SK-MEL-5 (cell line): ENCODE data around the gene TUT4. TPM values are rescaled to one million over a fixed set of nuclear protein-coding genes. Genes with fewer than 3 reads are reported as not detected.

Experiments
- DNase-seq: peaks from one replicate; pipeline ENCODE4 v3.0.0-alpha.2; 2016; ENCODE audit warnings: low read depth, low spot score
- in situ Hi-C: cut with HindIII; loops from 2 replicates; pipeline ENCODE4 v1.10.0; 2016; ENCODE audit warnings: low sequenced_read_pairs, high pct_unique_total_duplicates, low pct_unique_long_range_greater_than_20kb
- total RNA-seq: library from RNA; depleted of rRNA; stranded (reverse); fragments of >200 nt; shearing (Covaris generic); gene quantifications from 2 replicates; pipeline ENCODE4 v1.2.3, GENCODE V29; 2014

Gene TUT4
- total RNA-seq, 1 experiment from 2014 or later: 19.1 TPM

DNA sequence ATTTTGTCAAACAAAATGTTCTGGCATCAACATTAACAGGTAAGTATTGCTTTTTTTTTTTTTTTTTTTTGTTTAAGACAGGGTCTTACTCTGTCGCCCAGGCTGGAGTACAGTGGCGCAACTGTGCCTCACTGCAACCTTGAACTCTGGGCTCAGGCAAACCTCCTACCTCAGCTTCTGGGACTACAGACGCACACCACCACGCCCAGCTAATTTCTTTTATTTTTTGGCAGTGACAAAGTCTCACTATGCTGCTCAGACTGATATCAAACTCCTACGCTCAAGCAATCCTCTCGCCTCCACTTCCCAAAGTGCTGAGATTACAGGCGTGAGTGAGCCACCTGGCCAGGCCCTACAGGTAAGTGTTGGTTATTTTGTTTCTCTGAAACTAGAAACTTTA lies 2.4 kb downstream of the TUT4 start:
- DNase-seq: no peak
- in situ Hi-C loops: no loop called here

GRCh38 chr1:52549267-52549666 lies 3.6 kb downstream of the TUT4 start:
- in situ Hi-C loops: no loop called here
- DNase-seq: no peak

DNA sequence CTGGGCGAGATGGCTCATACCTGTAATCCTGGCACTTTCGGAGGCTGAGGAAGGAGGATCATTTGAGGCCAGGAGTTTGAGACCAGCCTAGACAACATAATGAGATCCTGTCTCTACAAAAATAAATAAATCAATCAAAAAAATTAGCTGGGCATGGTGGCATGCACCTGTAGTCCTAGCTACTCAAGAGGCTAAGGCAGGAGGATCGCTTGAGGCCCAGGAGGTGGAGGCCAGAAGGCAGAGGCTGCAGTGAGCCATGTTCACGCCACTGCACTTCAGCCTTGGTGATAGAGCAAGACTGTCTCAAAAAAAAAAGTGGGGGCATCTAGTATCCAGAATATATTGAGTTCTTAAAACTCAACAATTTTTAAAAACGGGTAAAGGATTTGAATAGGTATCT lies 6.0 kb downstream of the TUT4 start:
- in situ Hi-C loops: no loop called here
- no peak for DNase-seq

GRCh38 chr1:52544665-52545525 lies 8.0 kb downstream of the TUT4 start:
- in situ Hi-C loops: no loop called here
- no peak for DNase-seq

DNA sequence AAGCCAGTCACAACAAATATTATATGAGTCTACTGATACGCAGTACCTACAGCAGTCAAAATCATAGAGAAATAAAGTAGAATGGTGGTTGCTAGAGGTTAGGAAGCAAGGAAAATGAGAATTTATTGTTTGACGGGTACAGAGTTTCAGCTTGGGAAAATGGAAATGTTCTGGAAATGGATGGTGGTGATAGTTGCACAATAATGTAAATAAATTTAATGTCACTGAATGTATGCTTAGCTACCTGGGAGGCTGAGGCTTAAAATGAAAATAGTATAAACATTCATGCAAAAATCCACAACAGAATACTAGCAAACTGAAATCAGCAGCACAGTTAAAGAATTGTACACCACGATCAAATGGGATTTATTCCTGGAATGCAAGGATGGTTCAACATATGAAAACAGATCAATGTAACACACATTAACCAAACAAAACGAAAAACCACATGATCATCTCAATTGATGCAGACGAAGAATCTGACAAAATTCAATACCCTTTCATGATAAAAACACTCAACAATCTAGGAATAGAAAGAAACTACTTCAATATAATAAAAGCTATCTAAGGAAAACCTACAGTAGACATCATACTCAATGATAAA lies 10.7 kb downstream of the TUT4 start:
- no peak for DNase-seq
- in situ Hi-C loops: no loop called here

DNA sequence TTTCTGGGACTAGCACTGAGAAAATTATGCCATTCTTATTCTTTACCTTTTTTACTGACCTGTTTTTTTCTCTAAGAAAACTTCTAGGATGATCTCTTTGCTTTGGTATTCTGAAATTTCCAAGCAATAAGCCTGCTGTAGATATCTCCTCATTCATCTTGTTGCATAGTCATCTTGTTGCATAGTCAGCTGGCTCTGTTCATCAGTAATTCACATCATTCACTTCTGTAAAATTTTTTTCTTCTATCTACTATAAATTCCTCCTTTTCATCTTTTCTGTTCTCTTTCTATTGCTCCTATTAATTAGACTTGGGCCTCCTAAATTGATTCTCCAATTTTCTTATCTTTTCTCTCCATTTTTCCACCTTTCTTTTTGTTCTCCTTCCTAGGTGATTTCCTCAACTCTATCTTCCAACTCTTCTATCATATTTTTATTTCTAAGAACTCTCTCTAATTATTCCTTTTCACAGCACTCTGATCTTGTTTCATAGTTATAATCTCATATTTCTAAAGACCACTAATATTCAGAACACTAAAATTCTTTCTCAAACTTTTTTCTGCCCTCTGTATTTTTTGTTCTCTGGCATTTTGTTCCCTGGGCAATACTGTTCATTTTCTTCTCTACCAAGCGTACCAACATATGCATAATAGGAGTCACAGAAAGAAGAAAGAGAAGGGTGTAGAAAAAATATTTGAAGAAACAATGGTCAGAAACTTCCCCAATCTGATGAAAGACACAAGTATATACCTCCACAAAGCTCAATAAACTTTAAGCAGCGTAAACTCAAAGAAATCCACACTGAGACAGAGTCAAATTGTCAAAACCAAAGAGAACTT lies 17.7 kb downstream of the TUT4 start:
- in situ Hi-C loops: no loop called here
- DNase-seq: no peak

GRCh38 chr1:52533713-52534112 lies 19.2 kb downstream of the TUT4 start:
- in situ Hi-C loops: no loop called here
- no peak for DNase-seq

DNA sequence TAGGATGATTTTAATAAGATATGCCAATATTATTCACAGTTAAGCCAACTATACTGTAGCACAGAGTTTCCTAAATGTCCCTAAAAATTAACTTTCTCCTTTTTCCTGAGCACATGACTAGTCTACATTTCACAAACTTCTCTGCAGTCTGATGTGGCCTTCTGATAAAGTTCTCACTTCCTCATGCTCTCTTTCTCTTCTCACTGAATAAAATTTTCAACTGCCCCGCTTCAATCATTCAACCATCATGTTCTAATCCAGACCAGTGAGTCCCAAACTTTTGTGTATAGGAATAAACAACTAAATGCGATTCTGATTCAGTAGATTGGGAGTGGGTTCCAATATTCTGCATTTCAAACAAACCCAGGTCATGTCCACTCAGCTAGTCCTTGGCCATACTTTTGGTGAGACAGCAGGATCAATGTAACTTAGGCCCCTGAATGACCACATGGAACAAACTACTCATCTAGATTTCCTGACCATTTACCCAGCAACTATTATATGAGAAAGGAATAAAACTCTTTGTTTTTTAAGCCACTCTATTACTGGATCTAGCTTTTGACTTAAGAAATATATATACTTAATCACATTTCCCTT lies 20.1 kb downstream of the TUT4 start:
- in situ Hi-C loops: no loop called here
- DNase-seq: no peak

GRCh38 chr1:52532247-52532646 lies 20.6 kb downstream of the TUT4 start:
- in situ Hi-C loops: no loop called here
- no peak for DNase-seq

GRCh38 chr1:52531249-52531872 lies 21.5 kb downstream of the TUT4 start:
- in situ Hi-C loops: no loop called here
- no peak for DNase-seq

GRCh38 chr1:52530563-52531144 lies 22.2 kb downstream of the TUT4 start:
- no peak for DNase-seq
- in situ Hi-C loops: no loop called here

DNA sequence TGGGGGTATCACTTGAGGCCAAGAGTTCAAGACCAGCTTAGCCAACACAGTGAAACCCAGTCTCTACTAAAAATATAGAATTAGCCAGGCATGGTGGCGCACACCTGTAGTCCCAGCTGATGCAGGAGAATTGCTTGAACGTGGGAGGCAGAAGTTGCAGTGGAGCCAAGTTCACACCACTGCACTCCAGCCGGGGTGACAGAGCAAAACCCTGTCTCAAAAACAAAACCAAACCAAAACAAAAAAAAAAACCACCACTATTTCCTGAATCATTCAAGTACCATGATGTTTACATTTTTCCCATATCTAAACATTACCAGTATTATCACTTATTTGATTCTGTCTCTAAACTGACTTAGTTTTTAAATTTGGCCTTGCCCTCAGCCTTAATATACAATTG lies 29.5 kb downstream of the TUT4 start:
- DNase-seq: no peak
- in situ Hi-C loops: no loop called here

DNA sequence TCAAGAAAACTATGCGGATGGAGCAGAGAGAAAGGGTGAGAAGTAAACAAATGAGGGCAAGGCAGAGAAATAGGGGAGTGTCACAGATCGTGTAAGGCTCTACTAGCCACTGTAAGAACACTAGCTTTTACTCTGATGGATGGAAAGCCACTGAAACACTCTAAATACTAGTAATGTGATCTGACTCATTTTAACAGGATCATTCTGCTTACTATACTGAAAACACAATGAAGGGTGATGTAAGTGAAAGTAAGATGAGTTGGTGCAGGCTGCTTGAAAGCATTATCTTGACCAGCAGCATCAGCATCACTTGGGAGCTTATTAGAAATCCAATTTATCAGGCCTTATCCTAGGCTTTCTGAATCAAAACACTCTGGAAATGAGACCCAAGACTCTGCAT lies 32.7 kb downstream of the TUT4 start:
- in situ Hi-C loops: no loop called here
- DNase-seq: no peak

DNA sequence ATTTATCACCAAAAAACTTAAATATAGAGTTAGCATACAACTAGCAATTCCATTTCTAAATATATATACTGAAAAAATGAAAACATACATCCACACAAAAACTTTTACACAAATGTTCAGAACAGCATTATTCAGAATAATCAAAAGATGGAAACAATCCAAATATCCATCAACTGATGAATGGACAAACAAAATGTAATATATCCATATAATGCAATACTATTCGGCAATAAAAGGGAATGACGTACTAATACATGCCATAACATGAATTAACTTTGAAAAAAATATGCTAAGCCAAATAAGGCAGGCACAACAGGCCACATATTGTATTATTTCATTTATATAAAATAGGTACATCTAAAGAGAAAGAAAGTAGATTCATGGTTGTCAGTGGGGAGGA lies 33.9 kb downstream of the TUT4 start:
- in situ Hi-C loops: no loop called here
- DNase-seq: no peak

DNA sequence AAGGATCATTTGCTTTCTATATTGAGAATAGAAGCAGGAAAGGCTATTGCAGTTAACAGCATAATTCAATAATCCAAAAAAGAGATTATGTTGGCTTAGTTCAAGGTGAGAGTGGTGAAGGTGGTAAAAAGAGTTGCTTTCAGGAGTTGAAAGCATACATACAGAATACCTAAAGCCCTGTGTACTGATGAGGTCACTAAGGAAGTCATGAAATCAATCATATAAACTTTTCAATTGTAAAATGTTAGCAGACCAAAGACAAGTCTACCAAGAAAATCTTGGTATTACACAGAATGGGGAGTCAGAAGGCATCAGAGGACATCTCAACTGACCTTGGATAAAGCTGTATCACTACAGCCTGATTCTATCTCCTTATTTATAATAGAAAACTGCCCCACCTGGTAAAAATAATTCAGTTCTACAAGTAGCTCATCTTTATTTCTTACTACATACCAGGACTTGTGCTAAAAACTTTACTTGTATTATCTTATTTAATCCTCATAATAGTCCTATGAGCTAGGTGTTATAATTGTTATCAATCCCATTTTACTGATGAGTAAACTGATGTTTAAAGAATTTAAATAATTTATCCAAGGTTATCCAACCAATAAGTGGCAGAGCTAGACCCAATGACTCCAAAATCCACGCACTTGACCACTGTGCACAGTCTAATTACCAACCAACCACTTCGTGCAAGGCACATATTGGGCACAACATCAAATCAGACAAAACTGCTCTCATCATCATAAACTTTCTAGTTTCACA lies 40.9 kb downstream of the TUT4 start:
- in situ Hi-C loops: no loop called here
- DNase-seq: no peak

- in situ Hi-C loops: no loop called here
- no peak for DNase-seq
These were observed 41.5 kb downstream of the TUT4 start for GRCh38 chr1:52511439-52511838.
